GM12875 (cell line): ENCODE data around the gene ADGRL2.
"Not testable (repeated sequence)": the region's sequence is repeated elsewhere in the genome, so short reads cannot be mapped to it uniquely, and the experiment has no call there.

ENCODE experiments used
- H3K4me3 ChIP-seq: one replicate; pipeline ENCODE4 v1.5.1; 2011; ENCODE audit warnings: low read depth, low read length, control low read depth
- CTCF ChIP-seq: IDR thresholded peaks from 2 replicates; pipeline ENCODE4 v1.5.1; 2011; ENCODE audit warnings: low read depth, mild to moderate bottlenecking, control low read depth, inconsistent platforms, low read length, moderate library complexity, borderline replicate concordance; ENCODE audit not compliant: insufficient read depth

The ADGRL2 gene

GRCh38 chr1:81852961-81853360, 52.2 kb downstream of the ADGRL2 start:
- H3K4me3 ChIP-seq: no peak overlapping the region
- no peak for TF ChIP-seq CTCF

- H3K4me3 ChIP-seq: no peak overlapping the region
- TF ChIP-seq CTCF: no peak
These were observed 66.5 kb downstream of the ADGRL2 start for GRCh38 chr1:81867235-81867634.

- no peak for TF ChIP-seq CTCF
- no peak overlapping the region for H3K4me3 ChIP-seq
These were observed 68.6 kb downstream of the ADGRL2 start for GRCh38 chr1:81869307-81869706.

GRCh38 chr1:81871091-81871490, 70.4 kb downstream of the ADGRL2 start:
- H3K4me3 ChIP-seq: not testable (repeated sequence)

GRCh38 chr1:81873946-81874345, 73.2 kb downstream of the ADGRL2 start:
- H3K4me3 ChIP-seq: no peak overlapping the region
- TF ChIP-seq CTCF: no peak

GRCh38 chr1:81874461-81874860, 73.7 kb downstream of the ADGRL2 start:
- H3K4me3 ChIP-seq: no peak overlapping the region
- no peak for TF ChIP-seq CTCF

GRCh38 chr1:81874940-81875339, 74.2 kb downstream of the ADGRL2 start:
- no peak for TF ChIP-seq CTCF
- H3K4me3 ChIP-seq: no peak overlapping the region
